ENCODE data around the gene ELF4. TPM values are rescaled to one million over a fixed set of nuclear protein-coding genes. Genes with fewer than 3 reads are reported as not detected.

The ELF4 gene
- total and polyA plus RNA-seq, 12 donors, result 2.7 to 16.7 (median 6.9) TPM

- no peak overlapping the region for H3K4me3 ChIP-seq
- no peaks in the 10 kb centered on the region for H3K4me1 ChIP-seq (replicated peaks in 1 of 2)
- whole genome bisulfite sequencing, 4 donors, result 60 to 81% (median 79%) methylated on average over 4 to 13 of the region's 13 CpGs
- H3K9me3 ChIP-seq (replicated peaks in 1 of 3), result no peaks in the 10 kb centered on the region
- DNase-seq, result peak in 1 of 7 donors; percentile 73
- intact Hi-C loops (cut with DNase I), result loop anchor here in 1 of 2 donors (10.0 kb wide), 1 partner anchor 70 kb away; no protein-coding TSS in a partner anchor
- H3K27ac ChIP-seq, result peak overlapping the region in 1 of 5 donors; percentile 40
- peaks cover 0 to 12% of the 10 kb centered on the region in 2 donors for H3K36me3 ChIP-seq (replicated peaks in 1 of 2)
- H3K27me3 ChIP-seq, result no peaks in the 10 kb centered on the region
- no peak for TF ChIP-seq CTCF (IDR thresholded peaks at IDR 0.05)
- TF ChIP-seq POLR2A (IDR thresholded peaks at IDR 0.05), result no peak
These were observed 15.0 kb upstream of the ELF4 start for GRCh38 chrX:130125091-130125874.

GRCh38 chrX:130124577-130124976 lies 14.3 kb upstream of the ELF4 start:
- H3K4me1 ChIP-seq (replicated peaks in 1 of 2), result no peaks in the 10 kb centered on the region
- intact Hi-C loops (cut with DNase I), result loop anchor here in 1 of 2 donors (10.0 kb wide), 1 partner anchor 70 kb away; no protein-coding TSS in a partner anchor
- no peak overlapping the region for H3K4me3 ChIP-seq
- WGBS, 4 donors, result 72 to 91% (median 83%) methylated on average over 4 of the region's 4 CpGs
- H3K9me3 ChIP-seq (replicated peaks in 1 of 3), result no peaks in the 10 kb centered on the region
- H3K27ac ChIP-seq, result peak overlapping the region in 1 of 5 donors; percentile 29
- no peaks in the 10 kb centered on the region for H3K27me3 ChIP-seq
- TF ChIP-seq CTCF (IDR thresholded peaks at IDR 0.05) (no peak), POLR2A (IDR thresholded peaks at IDR 0.05) (no peak)
- no peak for DNase-seq
- H3K36me3 ChIP-seq (replicated peaks in 1 of 2), result peaks cover 0 to 5% of the 10 kb centered on the region in 2 donors

GRCh38 chrX:130121505-130121800 lies 11.2 kb upstream of the ELF4 start:
- no peak for DNase-seq
- H3K4me3 ChIP-seq, result peak overlapping the region in 1 of 4 donors; percentile 42
- intact Hi-C loops (cut with DNase I), result loop anchor here in 1 of 2 donors (10.0 kb wide), 1 partner anchor 73 kb away; no protein-coding TSS in a partner anchor
- WGBS, 4 donors, result 54 to 80% (median 71%) methylated on average over 11 to 13 of the region's 13 CpGs
- no peaks in the 10 kb centered on the region for H3K4me1 ChIP-seq (replicated peaks in 1 of 2)
- H3K9me3 ChIP-seq (replicated peaks in 1 of 3), result no peaks in the 10 kb centered on the region
- peak overlapping the region in 2 of 5 donors; percentile 44 to 75 for H3K27ac ChIP-seq
- H3K36me3 ChIP-seq (replicated peaks in 1 of 2), result no peaks in the 10 kb centered on the region
- TF ChIP-seq POLR2A (IDR thresholded peaks at IDR 0.05), result no peak
- no peak for TF ChIP-seq CTCF (IDR thresholded peaks at IDR 0.05)
- H3K27me3 ChIP-seq, result no peaks in the 10 kb centered on the region

- H3K9me3 ChIP-seq (replicated peaks in 1 of 3), result no peaks in the 10 kb centered on the region
- H3K4me1 ChIP-seq (replicated peaks in 1 of 2), result no peaks in the 10 kb centered on the region
- H3K27ac ChIP-seq, result peak overlapping the region in 4 of 5 donors; percentile 32 to 86 (median 60)
- peak; percentile 64 to 86 (median 82) for DNase-seq
- H3K36me3 ChIP-seq (replicated peaks in 1 of 2), result no peaks in the 10 kb centered on the region
- 0 to 48% (median 18%) methylated on average over 23 to 57 of the region's 58 CpGs for WGBS, 4 donors
- no peaks in the 10 kb centered on the region for H3K27me3 ChIP-seq
- intact Hi-C loops (cut with DNase I), result loop anchor here in 1 of 2 donors (10.0 kb wide), 1 partner anchor 74 kb away; no protein-coding TSS in a partner anchor
- H3K4me3 ChIP-seq, result peak overlapping the region in 1 of 4 donors; percentile 42
- peak in 1 of 2 donors; percentile 38 for TF ChIP-seq POLR2A (IDR thresholded peaks at IDR 0.05)
- TF ChIP-seq CTCF (IDR thresholded peaks at IDR 0.05), result peak; percentile 36 to 70 (median 65)
These were observed 10.6 kb upstream of the ELF4 start for GRCh38 chrX:130120746-130121504.
